NT2/D1 (cell line): ENCODE data around the gene HIP1.
"Not testable (repeated sequence)": the region's sequence is repeated elsewhere in the genome, so short reads cannot be mapped to it uniquely, and the experiment has no call there.

Experiments used
- DNase-seq: peaks from one replicate; pipeline ENCODE4 v3.0.0-alpha.2; 2011; ENCODE audit warnings: low read depth, low spot score
- H3K27me3 ChIP-seq: 2 replicates; pipeline ENCODE4 v1.6.0; 2011; ENCODE audit warnings: mild to moderate bottlenecking; ENCODE audit not compliant: insufficient read length, insufficient read depth
- H3K36me3 ChIP-seq: 2 replicates; pipeline ENCODE4 v1.6.1; 2011; ENCODE audit warnings: mild to moderate bottlenecking, low read length, mixed read lengths; ENCODE audit not compliant: insufficient read depth, insufficient read length
- H3K4me1 ChIP-seq: 2 replicates; pipeline ENCODE4 v1.5.1; 2011; ENCODE audit not compliant: insufficient read depth, insufficient read length
- H3K4me3 ChIP-seq: 2 replicates; pipeline ENCODE4 v1.5.1; 2011; ENCODE audit warnings: low read depth; ENCODE audit not compliant: insufficient read length
- H3K9ac ChIP-seq: 2 replicates; pipeline ENCODE4 v1.6.0; 2011; ENCODE audit warnings: low read depth; ENCODE audit not compliant: insufficient read length
- H3K9me3 ChIP-seq: 2 replicates; pipeline ENCODE4 v1.5.1; 2011; ENCODE audit warnings: mild to moderate bottlenecking, low read length; ENCODE audit not compliant: insufficient read depth
- SUZ12 ChIP-seq: IDR thresholded peaks from 2 replicates; pipeline ENCODE4 v1.6.1; 2011; ENCODE audit not compliant: insufficient read length, insufficient read depth; ENCODE audit errors: extremely low read depth
- YY1 ChIP-seq: IDR thresholded peaks from 2 replicates; pipeline ENCODE4 v1.6.1; 2011; ENCODE audit not compliant: insufficient read length, insufficient read depth
- ZNF274 ChIP-seq: IDR thresholded peaks from 2 replicates; pipeline ENCODE4 v1.6.1; 2011; ENCODE audit warnings: mild to moderate bottlenecking, low read depth, low read length

HIP1 gene

GRCh38 chr7:75608451-75609122 lies 130.2 kb downstream of the HIP1 start:
- Histone ChIP-seq H3K4me3 (no peak overlapping the region), H3K27me3 (no peaks in the 10 kb centered on the region), H3K4me1 (peaks cover 8% of the 10 kb centered on the region), H3K36me3 (peaks cover 9% of the 10 kb centered on the region), H3K9me3 (no peaks in the 10 kb centered on the region), H3K9ac (no peak overlapping the region)
- no peak for TF ChIP-seq ZNF274
- no peak for TF ChIP-seq SUZ12
- no peak for TF ChIP-seq YY1
- DNase-seq: no peak

- Histone ChIP-seq H3K4me3 (no peak overlapping the region), H3K36me3 (peaks cover 9% of the 10 kb centered on the region), H3K4me1 (peaks cover 3% of the 10 kb centered on the region), H3K9me3 (no peaks in the 10 kb centered on the region), H3K27me3 (no peaks in the 10 kb centered on the region), H3K9ac (no peak overlapping the region)
- TF ChIP-seq SUZ12 (no peak), ZNF274 (no peak), YY1 (no peak)
- DNase-seq: no peak
These were observed 134.3 kb downstream of the HIP1 start for GRCh38 chr7:75604408-75604807.

- not testable (repeated sequence) for H3K4me1 ChIP-seq, H3K4me3 ChIP-seq, DNase-seq, H3K9me3 ChIP-seq, H3K27me3 ChIP-seq, H3K9ac ChIP-seq, H3K36me3 ChIP-seq
These were observed 135.9 kb downstream of the HIP1 start for GRCh38 chr7:75602831-75603230.

- no peak overlapping the region for H3K9ac ChIP-seq
- TF ChIP-seq ZNF274: no peak
- no peak for TF ChIP-seq YY1
- TF ChIP-seq SUZ12: no peak
- peaks cover 11% of the 10 kb centered on the region for H3K36me3 ChIP-seq
- peaks cover 8% of the 10 kb centered on the region for H3K4me1 ChIP-seq
- no peak for DNase-seq
- H3K9me3 ChIP-seq: no peaks in the 10 kb centered on the region
- H3K4me3 ChIP-seq: no peak overlapping the region
- no peaks in the 10 kb centered on the region for H3K27me3 ChIP-seq
These were observed 137.2 kb downstream of the HIP1 start for GRCh38 chr7:75601539-75601938.

GRCh38 chr7:75600748-75601147 lies 138.0 kb downstream of the HIP1 start:
- H3K36me3 ChIP-seq: peaks cover 11% of the 10 kb centered on the region
- not testable (repeated sequence) for H3K4me1 ChIP-seq, H3K9me3 ChIP-seq, H3K27me3 ChIP-seq, H3K4me3 ChIP-seq, DNase-seq, H3K9ac ChIP-seq

- H3K9ac ChIP-seq: no peak overlapping the region
- H3K36me3 ChIP-seq: peaks cover 16% of the 10 kb centered on the region
- TF ChIP-seq YY1 (no peak), ZNF274 (no peak), SUZ12 (no peak)
- no peak for DNase-seq
- H3K4me1 ChIP-seq: peaks cover 7% of the 10 kb centered on the region
- H3K9me3 ChIP-seq: no peaks in the 10 kb centered on the region
- no peaks in the 10 kb centered on the region for H3K27me3 ChIP-seq
- no peak overlapping the region for H3K4me3 ChIP-seq
These were observed 139.4 kb downstream of the HIP1 start for GRCh38 chr7:75599244-75599781.

- no peak overlapping the region for H3K9ac ChIP-seq
- DNase-seq: no peak
- H3K4me1 ChIP-seq: peaks cover 5% of the 10 kb centered on the region
- TF ChIP-seq SUZ12: no peak
- TF ChIP-seq YY1: no peak
- TF ChIP-seq ZNF274: no peak
- no peaks in the 10 kb centered on the region for H3K9me3 ChIP-seq
- peaks cover 26% of the 10 kb centered on the region for H3K36me3 ChIP-seq
- no peak overlapping the region for H3K4me3 ChIP-seq
- H3K27me3 ChIP-seq: no peaks in the 10 kb centered on the region
These were observed 141.8 kb downstream of the HIP1 start for GRCh38 chr7:75596727-75597614.
